CD4-positive, CD25-positive, alpha-beta regulatory T cell (primary cell): Measurements from ENCODE around the gene LIPT2. TPM values are rescaled to one million over a fixed set of nuclear protein-coding genes. Genes with fewer than 3 reads are reported as not detected.
A peak's percentile ranks its signal among the peaks of the same experiment; 100 is the strongest.

Experiments
- ATAC-seq, 2 donors: fragments of 150-1000 bp; cut with Tn5 transposase; one replicate each; pipeline ENCODE4 v1.10.0; 2021; ENCODE audit warnings: low read depth in 2 of 2, moderate number of reproducible peaks in 2 of 2, moderate library complexity in 1 of 2
- DNase-seq, 3 donors: peaks; one replicate each; pipeline versions ENCODE4 v3.0.0 to v3.0.0-alpha.2; 2012 to 2022; ENCODE audit warnings: mixed read lengths in 1 of 3
- H3K27ac ChIP-seq: one replicate; pipeline ENCODE4 v1.7.0; 2013; ENCODE audit warnings: mild to moderate bottlenecking, low read length; ENCODE audit not compliant: insufficient read depth, poor library complexity, severe bottlenecking
- H3K27me3 ChIP-seq: one replicate; pipeline ENCODE4 v1.7.0; 2013; ENCODE audit warnings: low read length; ENCODE audit not compliant: control insufficient read depth, insufficient read depth
- H3K36me3 ChIP-seq: one replicate; pipeline ENCODE4 v1.7.0; 2013; ENCODE audit warnings: mild to moderate bottlenecking, low read length, moderate library complexity; ENCODE audit not compliant: control insufficient read depth, insufficient read depth
- H3K4me1 ChIP-seq: 2 replicates; pipeline ENCODE4 v1.7.0; 2013; ENCODE audit warnings: mild to moderate bottlenecking, low read length; ENCODE audit not compliant: insufficient read depth, control insufficient read depth, poor library complexity, severe bottlenecking
- H3K4me3 ChIP-seq: one replicate; pipeline ENCODE4 v1.7.0; 2013; ENCODE audit warnings: low read depth, mild to moderate bottlenecking, low read length, moderate library complexity
- H3K9me3 ChIP-seq, 2 experiments: 1 replicate in 1 of 2; 2 replicates in 1 of 2; pipeline ENCODE4 v1.7.0; 2013; ENCODE audit warnings: low read length in 2 of 2, mild to moderate bottlenecking in 1 of 2, moderate library complexity in 1 of 2; ENCODE audit not compliant: control insufficient read depth in 2 of 2
- H3K27ac Mint-ChIP-seq, 3 donors: one replicate each; pipeline ENCODE4 v1.8.0; 2020 to 2022; ENCODE audit warnings: mild to moderate bottlenecking in 3 of 3, mixed read lengths in 3 of 3, moderate library complexity in 2 of 3
- H3K27me3 Mint-ChIP-seq: one replicate; pipeline ENCODE4 v1.8.0; 2022; ENCODE audit warnings: mild to moderate bottlenecking, mixed read lengths
- H3K36me3 Mint-ChIP-seq: one replicate; pipeline ENCODE4 v1.8.0; 2020; ENCODE audit warnings: mixed read lengths
- H3K4me1 Mint-ChIP-seq, 4 donors: one replicate each; pipeline ENCODE4 v1.8.0; 2020 to 2022; ENCODE audit warnings: mixed read lengths in 4 of 4, mild to moderate bottlenecking in 1 of 4
- H3K4me3 Mint-ChIP-seq, 4 donors: one replicate each; pipeline ENCODE4 v1.8.0; 2020 to 2022; ENCODE audit warnings: mild to moderate bottlenecking in 4 of 4, mixed read lengths in 4 of 4, moderate library complexity in 3 of 4
- H3K9me3 Mint-ChIP-seq, 7 donors: one replicate each; pipeline ENCODE4 v1.8.0; 2020 to 2022; ENCODE audit warnings: mixed read lengths in 7 of 7, mild to moderate bottlenecking in 3 of 7, moderate library complexity in 2 of 7
- polyA plus RNA-seq, 4 donors: library from polyadenylated mRNA; unstranded; fragments of 300-500 nt; fragmentation: Illumina TruSeq; gene quantifications; one replicate each; pipeline ENCODE4 v1.2.3, GENCODE V29; 2021
- total RNA-seq: library from RNA; stranded (reverse); gene quantifications from one replicate; pipeline ENCODE4 v1.2.3, GENCODE V29; 2022

LIPT2 gene
- total and polyA plus RNA-seq, 5 donors from 2014 or later: 6.1 to 20.7 (median 12.3) TPM

DNA sequence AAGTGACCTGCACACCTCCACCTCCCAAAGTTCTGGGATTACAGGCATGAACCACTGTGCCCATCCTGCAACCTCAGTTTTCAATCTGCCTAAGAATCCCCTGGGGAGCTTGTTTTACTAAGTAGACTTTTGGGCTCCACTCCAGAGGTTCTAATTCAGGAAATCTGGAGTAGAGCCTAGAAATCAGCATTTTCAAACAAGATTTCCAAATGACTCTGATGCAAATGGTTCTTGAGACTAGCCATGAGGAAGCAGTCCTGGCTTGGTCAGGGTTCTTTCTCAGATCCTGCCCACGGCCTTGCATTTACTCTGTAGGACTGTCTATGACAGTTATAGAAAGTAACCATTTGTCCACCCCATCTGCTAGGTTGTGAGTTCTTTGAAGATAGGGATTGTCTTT lies 24.6 kb downstream of the LIPT2 start:
- Histone ChIP-seq H3K27me3 (peaks cover 12% of the 10 kb centered on the region), H3K36me3 (no peaks in the 10 kb centered on the region), H3K4me3 (no peak overlapping the region), H3K9me3 (no peaks in the 10 kb centered on the region), H3K4me1 (no peaks in the 10 kb centered on the region), H3K27ac (no peak overlapping the region)
- Mint-ChIP-seq H3K27me3 (peaks cover 36% of the 10 kb centered on the region), H3K4me3 (no peak overlapping the region), H3K9me3 (no peaks in the 10 kb centered on the region), H3K36me3 (peaks cover 7% of the 10 kb centered on the region), H3K27ac (no peak overlapping the region), H3K4me1 (peaks cover 0 to 11% (median 4%) of the 10 kb centered on the region in 4 donors)
- no peak for ATAC-seq
- DNase-seq: no peak

GRCh38 chr11:74468521-74468920 lies 25.0 kb downstream of the LIPT2 start:
- Histone ChIP-seq H3K9me3 (no peaks in the 10 kb centered on the region), H3K36me3 (no peaks in the 10 kb centered on the region), H3K4me1 (no peaks in the 10 kb centered on the region), H3K27me3 (peaks cover 12% of the 10 kb centered on the region), H3K27ac (no peak overlapping the region), H3K4me3 (no peak overlapping the region)
- Mint-ChIP-seq H3K9me3 (no peaks in the 10 kb centered on the region), H3K27me3 (peaks cover 36% of the 10 kb centered on the region), H3K27ac (no peak overlapping the region), H3K36me3 (peaks cover 7% of the 10 kb centered on the region), H3K4me1 (peaks cover 0 to 11% (median 4%) of the 10 kb centered on the region in 4 donors), H3K4me3 (no peak overlapping the region)
- DNase-seq (no peak), ATAC-seq (no peak)

DNA sequence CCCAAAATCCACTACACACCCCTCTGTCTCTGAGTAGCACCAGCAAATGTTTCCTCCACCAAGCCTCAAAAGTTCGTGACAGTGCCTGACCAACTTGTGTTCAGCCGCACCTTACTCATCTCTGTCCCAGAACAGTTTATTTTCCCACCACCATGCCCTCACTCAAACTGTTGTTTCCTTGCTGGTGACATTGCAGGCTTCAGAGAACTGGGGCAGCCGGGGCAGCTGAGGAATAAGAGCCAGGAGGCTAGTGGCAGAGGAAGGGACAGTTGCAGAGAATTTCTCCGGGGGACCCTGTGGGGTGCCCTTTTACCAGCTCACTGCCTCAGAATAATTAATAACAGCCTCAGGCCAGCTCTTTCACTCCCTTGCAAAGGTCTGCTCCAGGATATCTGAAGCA lies 25.5 kb downstream of the LIPT2 start:
- Histone ChIP-seq H3K27me3 (peaks cover 12% of the 10 kb centered on the region), H3K4me3 (no peak overlapping the region), H3K4me1 (no peaks in the 10 kb centered on the region), H3K36me3 (no peaks in the 10 kb centered on the region), H3K27ac (no peak overlapping the region), H3K9me3 (no peaks in the 10 kb centered on the region)
- DNase-seq (no peak), ATAC-seq (no peak)
- no peaks in the 10 kb centered on the region for H3K9me3 Mint-ChIP-seq
- H3K27ac Mint-ChIP-seq: no peak overlapping the region
- H3K4me3 Mint-ChIP-seq: peak overlapping the region in 1 of 4 donors; percentile 18
- H3K4me1 Mint-ChIP-seq: peaks cover 0 to 11% (median 4%) of the 10 kb centered on the region in 4 donors
- peaks cover 36% of the 10 kb centered on the region for H3K27me3 Mint-ChIP-seq
- peaks cover 7% of the 10 kb centered on the region for H3K36me3 Mint-ChIP-seq

DNA sequence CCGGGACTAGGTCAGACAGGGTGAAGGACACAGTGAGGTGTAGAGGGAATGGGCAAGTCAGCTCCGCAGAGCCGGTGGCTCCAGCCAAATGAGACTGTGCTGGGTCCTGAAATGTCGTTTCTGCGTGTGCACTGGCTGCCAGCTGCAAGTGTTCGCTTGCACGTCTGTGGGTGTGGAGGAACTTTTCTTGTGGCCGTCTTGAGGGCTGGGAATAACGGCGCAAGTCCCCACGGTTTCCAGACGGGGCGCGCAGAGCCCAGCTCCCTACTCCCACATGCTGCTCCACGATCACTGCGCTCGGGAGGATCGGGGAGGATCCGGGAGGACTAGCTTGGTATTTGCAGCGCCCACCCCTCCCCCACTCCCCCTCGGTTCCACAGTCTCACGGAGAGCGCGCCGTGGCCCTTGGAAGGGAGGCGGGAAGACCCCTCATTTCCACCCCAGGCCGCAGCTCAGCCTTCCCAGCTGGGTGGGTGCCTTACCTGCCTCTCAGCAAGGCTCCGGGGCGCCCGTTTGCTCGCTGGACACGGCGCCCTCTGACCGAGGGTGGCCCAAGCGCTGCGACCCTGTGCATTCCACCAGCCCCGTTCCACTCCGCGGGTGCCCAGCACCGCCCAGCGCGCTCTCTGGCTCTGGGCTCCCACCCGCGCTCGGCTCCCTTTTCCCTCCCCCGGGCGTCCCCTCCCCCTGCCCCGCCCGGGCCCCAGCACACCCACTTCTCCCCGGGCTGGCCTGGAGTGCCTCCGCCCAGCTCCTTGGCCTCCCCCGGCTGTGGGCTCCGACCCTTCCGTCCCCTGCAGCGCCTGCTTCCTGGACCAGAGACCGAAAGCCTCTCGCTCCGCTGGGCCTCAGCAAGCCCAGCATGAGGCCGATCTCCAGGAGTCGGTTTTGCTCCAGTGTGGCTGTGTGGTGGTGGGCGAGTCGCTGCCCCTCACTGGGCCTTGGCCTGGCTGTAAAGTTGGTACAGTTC lies 26.3 kb downstream of the LIPT2 start, which contains the start of gene KCNE3:
Gene KCNE3, minus strand, starts transcription at position 634 of the 970 bp plus-strand sequence. CDS start 9,986 bp downstream, outside the sequence.
- peaks cover 7% of the 10 kb centered on the region for H3K36me3 Mint-ChIP-seq
- no peak within 1 kb of the TSS for H3K27ac Mint-ChIP-seq

DNA sequence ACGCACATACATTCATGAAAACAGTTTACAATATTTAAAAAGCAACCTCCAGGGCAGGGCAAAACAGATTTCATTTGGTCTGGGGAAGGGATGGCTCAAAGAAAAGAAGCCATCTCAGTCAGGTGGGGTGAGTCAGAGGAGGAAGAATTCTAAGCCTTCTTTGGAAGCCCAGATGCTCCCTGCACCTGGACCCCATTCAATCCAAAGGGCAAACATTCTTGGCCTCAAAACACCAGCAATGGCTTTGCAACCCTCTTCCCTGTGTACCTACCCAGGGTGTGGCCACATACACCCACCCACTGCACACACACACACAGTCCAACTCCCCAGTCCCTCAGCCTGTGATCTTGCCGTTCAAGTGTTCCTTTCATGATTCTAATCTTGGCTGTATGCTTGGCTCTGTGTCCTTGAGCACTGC lies 28.2 kb downstream of the LIPT2 start:
- H3K4me1 ChIP-seq: no peaks in the 10 kb centered on the region
- no peaks in the 10 kb centered on the region for H3K36me3 ChIP-seq
- no peak for DNase-seq
- no peaks in the 10 kb centered on the region for H3K9me3 ChIP-seq
- Mint-ChIP-seq H3K4me3 (no peak overlapping the region), H3K4me1 (peaks cover 0 to 11% (median under 1%) of the 10 kb centered on the region in 4 donors), H3K9me3 (no peaks in the 10 kb centered on the region), H3K27ac (no peak overlapping the region), H3K27me3 (peaks cover 36% of the 10 kb centered on the region), H3K36me3 (peaks cover 7% of the 10 kb centered on the region)
- peaks cover 12% of the 10 kb centered on the region for H3K27me3 ChIP-seq
- ATAC-seq: no peak
- no peak overlapping the region for H3K27ac ChIP-seq
- H3K4me3 ChIP-seq: no peak overlapping the region

More for the DNA sequence above, 26.3 kb downstream of the LIPT2 start, which contains the start of gene KCNE3:
- no peaks in the 10 kb centered on the region for H3K9me3 Mint-ChIP-seq
- no peak for DNase-seq
- H3K4me1 ChIP-seq: no peaks in the 10 kb centered on the region
- no peaks in the 10 kb centered on the region for H3K36me3 ChIP-seq
- peaks cover 0 to 11% (median 3%) of the 10 kb centered on the region in 4 donors for H3K4me1 Mint-ChIP-seq
- H3K9me3 ChIP-seq: no peaks in the 10 kb centered on the region
- peak within 1 kb of the TSS in 1 of 4 donors; percentile 18 for H3K4me3 Mint-ChIP-seq
- H3K27ac ChIP-seq: no peak within 1 kb of the TSS
- H3K27me3 Mint-ChIP-seq: peaks cover 36% of the 10 kb centered on the region
- no peak within 1 kb of the TSS for H3K4me3 ChIP-seq
- no peak for ATAC-seq
- peaks cover 12% of the 10 kb centered on the region for H3K27me3 ChIP-seq

DNA sequence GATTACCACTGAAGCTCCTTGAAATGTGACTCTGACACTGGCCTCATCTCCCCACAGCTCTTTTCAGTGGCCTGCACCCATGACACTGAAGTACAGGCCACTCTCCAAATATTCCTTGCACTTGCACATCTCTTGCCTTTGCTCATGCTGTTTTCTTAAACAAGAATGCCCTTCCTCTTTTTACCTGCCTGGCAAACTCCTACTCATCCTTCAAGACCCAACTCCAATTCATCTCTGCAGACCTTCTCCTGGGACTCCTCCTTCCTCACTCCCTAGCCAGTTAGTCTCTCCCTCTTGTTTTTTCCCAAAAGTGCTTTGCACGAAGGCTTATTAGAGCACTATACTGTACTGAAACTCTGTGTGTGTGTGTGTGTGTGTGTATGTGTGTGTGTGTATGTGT lies 28.8 kb downstream of the LIPT2 start:
- no peak overlapping the region for H3K4me3 Mint-ChIP-seq
- no peaks in the 10 kb centered on the region for H3K9me3 Mint-ChIP-seq
- ATAC-seq (no peak), DNase-seq (no peak)
- Histone ChIP-seq H3K27ac (no peak overlapping the region), H3K36me3 (no peaks in the 10 kb centered on the region), H3K27me3 (peaks cover 12% of the 10 kb centered on the region), H3K4me3 (no peak overlapping the region), H3K9me3 (no peaks in the 10 kb centered on the region), H3K4me1 (no peaks in the 10 kb centered on the region)
- peaks cover 0 to 11% (median under 1%) of the 10 kb centered on the region in 4 donors for H3K4me1 Mint-ChIP-seq
- H3K27ac Mint-ChIP-seq: no peak overlapping the region
- H3K36me3 Mint-ChIP-seq: peaks cover 7% of the 10 kb centered on the region
- H3K27me3 Mint-ChIP-seq: peaks cover 36% of the 10 kb centered on the region

DNA sequence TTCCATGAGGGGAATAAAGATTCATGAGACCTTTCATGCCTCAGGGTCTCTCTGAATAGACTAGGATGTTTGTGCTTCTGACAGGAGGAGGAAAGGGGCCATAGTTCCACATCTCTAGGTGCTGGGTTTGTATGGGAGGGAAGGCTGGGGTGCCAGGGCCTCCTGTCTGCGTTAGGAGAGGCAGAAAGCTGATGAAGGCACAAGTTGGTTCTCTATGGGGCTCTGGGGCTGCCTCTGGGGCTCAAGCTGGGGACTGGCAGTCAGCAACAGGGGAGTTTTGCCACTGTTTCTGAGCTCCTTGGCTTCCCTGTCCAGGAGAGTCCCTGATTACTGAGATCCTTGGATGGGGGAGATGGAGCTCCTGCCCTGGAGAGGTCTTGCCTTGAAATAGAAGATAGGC lies 30.3 kb downstream of the LIPT2 start:
- no peak overlapping the region for H3K27ac ChIP-seq
- no peak overlapping the region for H3K27ac Mint-ChIP-seq
- H3K9me3 ChIP-seq: no peaks in the 10 kb centered on the region
- no peak for DNase-seq
- no peaks in the 10 kb centered on the region for H3K36me3 ChIP-seq
- peaks cover 7% of the 10 kb centered on the region for H3K27me3 ChIP-seq
- peaks cover 29% of the 10 kb centered on the region for H3K27me3 Mint-ChIP-seq
- no peaks in the 10 kb centered on the region for H3K9me3 Mint-ChIP-seq
- no peak for ATAC-seq
- peaks cover 6% of the 10 kb centered on the region for H3K36me3 Mint-ChIP-seq
- no peak overlapping the region for H3K4me3 ChIP-seq
- no peak overlapping the region for H3K4me3 Mint-ChIP-seq
- no peaks in the 10 kb centered on the region for H3K4me1 ChIP-seq
- H3K4me1 Mint-ChIP-seq: peaks cover 0 to 7% (median under 1%) of the 10 kb centered on the region in 4 donors
